ENCODE results near the gene KRT37.

- TF ChIP-seq CTCF (IDR thresholded peaks at IDR 0.05), result no peak
- TF ChIP-seq REST (IDR thresholded peaks at IDR 0.05; ENCODE audit: insufficient read depth in 1 of 2, low read depth in 2 of 2, low read length in 1 of 2), result no peak
- no peak for TF ChIP-seq POLR2AphosphoS5 (IDR thresholded peaks at IDR 0.05; ENCODE audit: low read depth, low read length)
Observed at GRCh38 chr17:41415411-41415810, 9.0 kb downstream of the KRT37 start.
